Hematopoietic multipotent progenitor cell treated with erythropoietin and hydrocortisone succinate and interleukin-3 and kit ligand, for 6 days (in vitro differentiated cells): ENCODE results near the gene LHB.
"Not testable (repeated sequence)": the region's sequence is repeated elsewhere in the genome, so short reads cannot be mapped to it uniquely, and the experiment has no call there.

Experiments
- DNase-seq: peaks from one replicate; pipeline ENCODE4 v3.0.0-alpha.2; 2015

The LHB gene

GRCh38 chr19:49036815-49037214 is 19.9 kb upstream of the LHB start, which contains the start of gene CGB1:
Gene CGB1 (minus strand): TSS chr19:49036895. CDS start chr19:49036711, 184 bp downstream.
- DNase-seq: peak; percentile 63

- peak; percentile 77 for DNase-seq
These were observed 14.9 kb upstream of the LHB start, which contains the start of gene CGB2 for GRCh38 chr19:49031642-49032301. Gene CGB2 (plus strand): TSS chr19:49031890. CDS start chr19:49032096, 206 bp downstream.

DNA sequence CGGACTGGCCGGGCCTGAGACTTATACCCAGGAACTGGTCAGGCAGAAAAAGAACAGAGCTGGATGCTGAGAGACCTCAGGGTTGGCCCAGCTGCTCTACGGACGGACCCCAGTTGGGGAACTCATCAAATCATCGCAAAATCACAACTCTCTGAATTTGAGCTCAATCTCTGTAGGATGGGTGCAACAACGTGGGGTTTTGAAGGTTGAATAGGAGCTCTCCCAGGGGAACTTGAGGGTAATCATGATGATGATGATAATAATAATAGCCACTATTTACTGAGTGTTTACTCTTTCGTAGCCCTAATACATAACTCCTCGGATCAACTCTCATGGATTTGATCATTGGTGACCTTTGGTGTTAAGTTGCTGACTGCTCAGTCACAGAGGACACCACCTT is 13.4 kb upstream of the LHB start:
- not testable (repeated sequence) for DNase-seq

DNA sequence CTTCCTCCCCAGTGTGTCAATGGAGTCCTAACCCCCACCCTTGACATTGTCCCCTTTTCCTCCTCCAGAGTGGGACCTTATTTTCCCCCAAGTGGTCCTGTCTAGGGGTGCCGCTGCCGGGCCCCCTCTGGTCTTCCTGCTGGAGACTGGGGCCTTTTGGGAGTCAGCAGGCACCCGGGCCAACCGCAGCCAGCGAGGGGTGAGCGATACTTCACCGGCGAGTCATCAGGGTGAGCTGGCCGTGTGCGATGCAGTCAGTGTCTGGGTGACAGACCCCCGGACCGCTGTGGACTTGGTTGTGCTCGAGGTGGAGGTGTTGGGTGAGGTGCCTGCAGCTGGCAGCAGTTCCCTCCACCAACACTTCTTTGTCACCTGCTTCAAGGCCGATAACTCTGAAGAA is 12.9 kb upstream of the LHB start:
- DNase-seq: not testable (repeated sequence)

GRCh38 chr19:49028686-49029085 is 11.8 kb upstream of the LHB start:
- not testable (repeated sequence) for DNase-seq

DNA sequence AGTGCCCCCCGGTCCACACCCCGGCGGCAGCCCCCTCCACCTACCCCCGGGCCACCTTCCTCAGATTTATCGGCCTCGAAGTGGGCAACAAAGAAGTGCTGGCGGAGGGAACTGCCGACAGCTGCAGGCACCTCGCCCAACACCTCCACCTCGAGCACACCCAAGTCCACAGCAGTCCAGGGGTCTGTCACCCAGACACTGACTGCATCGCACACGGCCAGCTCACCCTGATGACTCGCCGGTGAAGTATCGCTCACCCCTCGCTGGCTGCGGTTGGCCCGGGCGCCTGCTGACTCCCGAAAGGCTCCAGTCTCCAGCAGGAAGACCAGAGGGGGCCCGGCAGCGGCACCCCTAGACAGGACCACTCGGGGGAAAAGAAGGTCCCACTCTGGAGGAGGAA is 8.7 kb upstream of the LHB start:
- DNase-seq: not testable (repeated sequence)

GRCh38 chr19:49025088-49025487 is 8.2 kb upstream of the LHB start:
- not testable (repeated sequence) for DNase-seq

DNA sequence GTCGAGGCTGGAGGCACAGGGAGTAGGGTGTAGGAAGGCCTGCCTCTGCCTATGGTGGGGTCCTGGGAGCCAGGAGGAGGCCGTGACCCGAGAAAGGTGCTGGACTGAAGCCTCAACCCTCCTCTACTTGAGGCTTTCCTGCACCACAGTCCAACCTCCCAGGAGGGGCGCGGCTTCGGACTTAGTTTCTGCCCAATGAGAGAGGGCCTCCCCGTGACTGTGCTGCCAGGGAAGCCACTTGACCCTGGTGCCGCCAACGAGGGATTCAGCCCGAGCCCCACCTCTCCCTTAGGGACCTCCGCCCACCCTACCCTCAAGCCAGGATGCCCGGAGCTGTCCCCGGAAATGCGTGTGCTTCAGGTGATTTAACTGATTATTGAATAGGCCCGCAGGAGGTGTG is 7.3 kb upstream of the LHB start, which contains the start of gene CGB3:
Gene CGB3, minus strand, starts transcription at position 101 of the 400 bp plus-strand sequence. CDS start 362 bp downstream, outside the sequence.
- not testable (repeated sequence) for DNase-seq

- no peak for DNase-seq
These were observed 5.2 kb upstream of the LHB start for GRCh38 chr19:49022116-49022515.

- peak; percentile 18 for DNase-seq
These were observed 4.3 kb upstream of the LHB start for GRCh38 chr19:49020931-49021895.

DNA sequence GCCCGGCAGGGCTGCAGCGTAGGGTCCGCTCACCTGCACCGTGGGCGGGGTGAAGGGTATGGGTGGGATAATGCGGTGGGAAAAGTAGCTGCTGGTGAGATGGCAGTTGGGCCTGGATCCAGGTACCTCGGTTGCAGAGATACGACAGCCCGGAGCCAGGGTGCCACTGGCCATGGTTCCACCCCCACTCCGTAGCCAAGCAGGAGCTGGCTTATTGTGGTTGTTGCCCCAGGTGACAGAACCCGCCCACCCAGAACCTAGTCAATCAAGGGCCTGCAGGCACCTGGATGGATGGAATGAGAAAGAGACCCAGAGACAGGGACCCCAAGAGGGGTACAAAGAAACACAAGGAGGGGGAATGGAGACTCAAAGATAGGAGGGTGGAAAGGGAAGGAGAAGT is 3.5 kb upstream of the LHB start:
- DNase-seq: no peak

DNA sequence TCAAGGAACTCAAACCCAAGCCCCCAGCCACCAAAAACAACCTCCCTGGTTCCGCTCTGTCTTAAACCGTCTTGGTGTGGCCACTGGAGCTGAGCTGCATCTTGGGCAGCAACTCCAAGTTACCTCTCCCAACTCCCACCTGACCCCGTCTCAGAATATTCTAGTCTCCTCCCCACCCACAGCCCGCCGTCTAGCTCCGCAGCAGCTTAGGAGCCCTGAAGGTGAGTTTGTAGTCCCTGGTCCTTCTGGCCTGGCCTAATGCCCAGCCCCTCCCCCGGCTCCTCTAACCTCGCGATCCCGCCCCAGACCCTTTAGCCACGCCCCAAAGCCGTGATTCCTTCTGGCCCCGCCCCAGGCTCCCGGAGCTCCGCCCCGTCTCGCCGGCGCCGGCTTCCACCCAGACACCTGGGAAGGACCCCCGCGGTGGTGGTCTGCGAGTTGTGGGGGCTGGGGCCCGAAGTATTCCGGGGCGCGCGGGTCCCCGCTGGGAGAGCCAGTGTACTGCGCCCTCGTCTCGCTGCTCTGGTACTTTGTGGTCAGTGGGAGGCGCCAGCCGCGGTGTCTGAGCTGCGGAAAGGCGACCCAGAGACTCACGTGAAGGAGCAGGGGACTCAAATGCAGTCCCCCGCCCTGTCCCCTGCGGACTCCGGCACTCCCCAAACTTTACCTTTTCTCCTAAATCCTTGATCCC is 2.5 kb upstream of the LHB start:
- DNase-seq: peak; percentile 71

GRCh38 chr19:49018388-49019241 is 1.7 kb upstream of the LHB start:
- DNase-seq: peak; percentile 47

DNA sequence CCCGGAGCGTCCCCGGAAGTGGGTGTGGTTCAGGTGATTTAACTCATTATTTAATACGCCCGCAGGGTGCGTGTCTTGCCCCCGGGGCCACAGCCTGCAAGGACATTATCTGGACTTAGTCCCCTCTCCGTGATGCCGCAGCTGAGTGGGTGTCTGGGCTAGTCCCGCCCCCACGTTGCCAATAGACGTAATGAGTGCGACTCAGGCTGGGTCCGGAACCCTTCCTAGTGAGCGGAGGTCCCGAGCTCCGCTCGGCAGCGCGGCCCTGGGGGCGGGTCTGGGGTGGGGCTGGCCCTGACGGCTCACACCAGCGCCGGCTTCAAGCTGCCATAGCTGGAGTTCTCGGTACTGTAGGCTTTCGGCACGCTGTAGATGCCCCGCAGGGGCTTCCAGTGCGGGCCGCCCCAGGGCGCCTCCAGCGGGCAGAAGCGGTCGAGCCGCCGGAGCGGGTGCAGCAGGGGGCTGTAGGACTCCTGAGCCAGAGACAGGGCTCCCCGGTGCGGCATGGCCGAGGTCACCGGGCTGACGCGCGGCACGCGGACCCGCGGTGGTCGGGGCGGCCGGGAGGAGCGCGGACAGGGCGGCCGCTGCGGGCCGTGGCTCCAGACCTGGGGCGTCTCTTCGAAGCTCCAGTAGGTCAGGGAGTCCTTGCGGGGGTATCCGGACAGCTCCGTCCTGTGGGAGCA is 918 bp upstream of the LHB start:
- peak; percentile 77 for DNase-seq

DNA sequence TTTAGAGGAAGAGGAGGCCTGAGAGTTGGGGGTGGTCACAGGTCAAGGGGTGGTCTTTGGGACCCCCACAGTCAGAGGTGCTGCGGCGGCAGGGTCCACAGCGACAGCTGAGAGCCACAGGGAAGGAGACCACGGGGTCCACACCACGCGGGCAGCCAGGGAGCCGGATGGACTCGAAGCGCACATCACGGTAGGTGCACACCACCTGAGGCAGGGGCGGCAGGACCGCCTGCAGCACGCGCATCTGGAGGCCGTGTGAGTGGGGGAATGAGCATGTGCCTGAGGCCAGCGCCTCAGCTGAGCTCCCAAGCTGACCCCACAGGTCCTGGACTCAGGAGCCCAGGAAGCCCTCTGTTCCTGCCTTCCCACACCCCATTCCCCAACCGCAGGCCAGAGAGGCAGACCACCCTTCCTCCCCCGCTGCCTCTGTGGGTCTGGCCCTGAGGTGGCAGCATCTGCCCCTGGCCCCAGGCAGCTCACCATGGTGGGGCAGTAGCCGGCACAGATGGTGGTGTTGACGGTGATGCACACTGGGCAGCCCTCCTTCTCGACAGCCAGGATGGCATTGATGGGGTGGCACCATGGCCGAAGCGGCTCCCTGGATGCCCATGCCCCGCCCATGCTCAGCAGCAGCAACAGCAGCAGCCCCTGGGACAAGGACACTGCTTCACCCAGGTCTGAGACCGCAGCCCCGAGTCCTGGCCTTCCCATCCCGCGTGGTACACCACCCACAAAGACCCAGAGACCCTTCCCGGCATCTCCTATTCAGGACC is 638 bp downstream of the LHB start:
- no peak for DNase-seq

DNA sequence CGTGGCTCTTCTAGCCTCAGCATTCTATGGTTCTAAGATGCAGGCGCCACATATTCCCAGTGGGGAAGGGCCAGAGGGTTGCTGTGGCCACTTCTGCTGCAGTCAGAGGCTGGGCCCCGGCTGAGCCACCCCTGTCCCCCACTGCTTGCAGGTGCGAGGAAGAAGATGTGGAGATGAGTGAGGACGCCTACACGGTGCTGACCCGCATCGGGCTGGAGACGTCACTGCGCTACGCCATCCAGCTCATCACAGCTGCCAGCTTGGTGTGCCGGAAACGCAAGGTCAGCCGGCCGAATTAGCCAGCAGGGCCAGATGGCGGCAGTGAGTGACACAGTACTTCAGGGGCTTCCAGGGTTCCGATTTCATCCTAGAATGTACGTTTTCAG is 2.0 kb downstream of the LHB start:
- no peak for DNase-seq

DNA sequence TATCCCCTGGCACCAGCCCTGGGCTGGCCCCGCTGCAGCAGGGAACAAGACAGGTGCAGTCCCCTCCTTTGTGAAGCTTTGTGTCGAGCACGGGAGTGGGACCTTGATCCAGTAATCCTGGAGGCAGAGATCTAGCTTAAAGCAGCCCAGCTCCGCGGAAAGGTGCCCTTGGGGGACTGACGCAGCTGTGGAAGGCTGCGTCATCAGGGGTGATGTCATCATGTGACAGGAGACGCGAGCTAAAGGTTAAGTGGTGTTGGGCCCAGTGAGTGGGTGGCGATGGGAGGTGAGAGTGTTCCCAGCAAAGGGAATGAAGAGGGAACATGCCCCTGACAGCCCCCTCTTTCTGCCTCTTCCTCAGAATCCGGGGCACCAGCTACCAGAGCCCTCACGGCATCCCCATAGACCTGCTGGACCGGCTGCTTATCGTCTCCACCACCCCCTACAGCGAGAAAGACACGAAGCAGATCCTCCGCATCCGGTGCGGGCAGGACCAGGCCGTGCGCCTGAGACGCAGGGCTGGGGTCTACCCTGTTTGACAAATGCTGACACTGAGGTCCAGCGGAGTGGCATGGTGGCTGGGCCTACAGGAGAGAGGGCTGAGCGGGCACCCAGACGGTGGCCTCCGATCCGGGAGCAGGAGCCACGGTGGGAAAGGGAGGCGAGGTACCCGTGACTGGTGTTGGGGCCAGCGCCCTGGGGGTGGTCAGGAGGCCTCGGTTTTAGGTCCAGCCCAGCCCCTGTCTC is 2.6 kb downstream of the LHB start:
- DNase-seq: no peak

DNA sequence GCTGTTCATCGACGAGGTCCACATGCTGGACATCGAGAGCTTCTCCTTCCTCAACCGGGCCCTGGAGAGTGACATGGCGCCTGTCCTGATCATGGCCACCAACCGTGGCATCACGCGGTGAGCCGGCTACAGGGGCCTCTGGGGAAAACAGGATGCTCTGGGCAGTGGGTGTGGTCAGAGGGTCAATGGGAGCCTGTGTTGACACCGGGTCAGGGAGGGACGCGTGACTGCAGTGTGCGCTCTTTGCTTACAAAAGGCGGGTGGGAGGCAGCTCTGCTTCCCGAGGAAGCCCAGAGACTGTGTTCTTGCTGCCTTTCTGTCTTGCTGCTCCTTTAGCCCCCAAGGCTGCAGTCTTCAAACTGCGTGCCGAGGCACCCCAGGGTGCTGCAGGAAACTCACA is 5.7 kb downstream of the LHB start:
- DNase-seq: no peak

GRCh38 chr19:49010453-49010852 is 6.4 kb downstream of the LHB start:
- no peak for DNase-seq

DNA sequence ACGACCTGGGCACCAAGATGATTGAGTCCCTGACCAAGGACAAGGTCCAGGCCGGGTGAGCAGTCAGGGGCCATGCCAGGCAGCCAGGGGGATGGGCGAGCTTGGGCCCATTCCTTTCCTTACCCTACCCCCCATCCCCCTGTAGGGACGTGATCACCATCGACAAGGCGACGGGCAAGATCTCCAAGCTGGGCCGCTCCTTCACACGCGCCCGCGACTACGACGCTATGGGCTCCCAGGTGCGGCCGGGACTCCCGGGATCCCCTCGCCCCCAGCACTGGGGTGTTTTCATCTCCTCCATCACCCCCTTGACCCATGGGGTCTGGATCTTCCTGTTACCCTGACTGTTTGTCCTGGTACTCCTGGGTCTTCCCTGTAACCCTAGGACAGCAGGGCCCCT is 7.1 kb downstream of the LHB start:
- DNase-seq: no peak
